Fibroblast of peridontal ligament (primary cell): ENCODE data around the gene ROR2.
A peak's percentile ranks its signal among the peaks of the same experiment; 100 is the strongest.

ENCODE experiments used
- DNase-seq: peaks from one replicate; pipeline ENCODE4 v3.0.0-alpha.2; 2010; ENCODE audit errors: extremely low read depth

ROR2 gene

DNA sequence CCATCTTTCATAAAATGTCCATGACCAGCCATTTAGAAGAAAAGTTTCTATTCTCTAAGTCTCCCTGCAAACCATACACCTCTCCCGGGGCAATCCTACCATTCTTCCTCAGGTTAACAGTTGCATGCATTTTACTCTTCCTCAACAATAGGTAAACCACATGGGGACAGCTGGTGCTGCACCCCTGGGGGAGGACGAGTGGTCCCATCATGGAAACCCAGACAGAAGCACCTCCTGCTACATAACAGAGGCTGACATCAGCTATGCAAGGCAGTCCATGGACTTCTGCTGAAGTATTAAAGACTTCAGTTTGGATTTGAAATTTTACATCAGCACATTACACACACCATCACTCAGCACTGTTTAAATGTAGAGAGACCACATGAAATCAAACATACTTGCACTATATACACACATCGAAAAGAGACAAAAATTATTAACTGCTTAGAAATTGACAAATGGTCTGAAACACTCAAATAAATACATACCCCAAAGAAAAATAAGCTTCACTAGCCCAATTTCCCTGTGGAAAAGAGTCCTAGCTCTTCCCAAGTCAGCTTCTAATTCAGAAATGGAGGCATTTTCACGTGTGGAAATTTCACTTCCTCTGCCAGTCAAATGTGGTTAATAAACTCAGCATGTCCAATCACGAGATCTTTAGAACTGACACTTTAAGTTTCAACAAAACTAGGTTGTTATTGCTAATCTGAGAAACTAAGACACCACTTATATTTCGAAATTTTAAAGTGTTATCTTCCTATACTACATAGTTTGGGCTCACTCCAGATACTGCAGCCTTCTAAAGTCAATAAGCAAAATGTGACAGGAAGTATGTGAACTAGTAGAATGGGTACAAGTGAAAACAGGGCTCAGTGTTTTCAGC lies 173.4 kb downstream of the ROR2 start:
- DNase-seq: peak; percentile 9

GRCh38 chr9:91775708-91776028 lies 174.4 kb downstream of the ROR2 start:
- no peak for DNase-seq

- DNase-seq: peak; percentile 9
Measured at GRCh38 chr9:91775011-91775707, 174.9 kb downstream of the ROR2 start.

DNA sequence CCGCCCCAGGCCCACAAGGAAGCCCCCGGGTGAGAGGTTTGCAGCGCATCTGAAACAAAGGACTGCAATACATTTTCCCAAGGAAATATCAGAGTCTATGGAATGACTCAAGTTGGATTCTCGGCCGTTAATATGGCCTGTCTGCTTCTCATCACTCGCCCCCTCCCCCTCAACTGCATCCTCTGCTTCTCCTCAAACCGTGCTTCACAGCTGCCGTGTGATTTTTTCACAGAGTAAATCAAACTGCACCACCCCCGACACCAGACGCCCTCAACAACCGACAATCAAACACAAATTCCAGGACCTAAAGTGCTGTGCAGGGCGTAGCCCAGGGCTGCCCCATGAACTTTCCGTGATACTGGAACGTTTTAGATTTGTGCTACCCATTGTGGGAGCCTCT lies 176.9 kb downstream of the ROR2 start:
- no peak for DNase-seq

DNA sequence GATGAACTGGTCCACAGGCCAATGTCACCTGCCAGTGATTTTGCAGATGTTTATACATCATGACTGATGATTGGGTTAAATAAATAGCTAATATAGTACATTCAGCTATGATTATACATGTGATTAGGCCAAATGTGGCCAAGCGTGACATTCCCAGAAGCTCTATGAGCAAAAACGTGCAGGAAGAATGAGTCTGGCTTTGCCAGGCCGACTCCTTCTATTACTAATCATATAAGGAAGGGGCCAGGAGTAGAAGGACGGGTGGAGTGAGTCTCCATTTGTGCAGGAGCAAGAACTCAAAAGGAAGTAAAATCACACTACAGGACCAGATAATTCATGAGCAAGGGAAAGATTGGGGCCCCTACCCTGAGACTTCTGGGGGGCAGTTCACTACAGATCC lies 178.2 kb downstream of the ROR2 start:
- DNase-seq: no peak

DNA sequence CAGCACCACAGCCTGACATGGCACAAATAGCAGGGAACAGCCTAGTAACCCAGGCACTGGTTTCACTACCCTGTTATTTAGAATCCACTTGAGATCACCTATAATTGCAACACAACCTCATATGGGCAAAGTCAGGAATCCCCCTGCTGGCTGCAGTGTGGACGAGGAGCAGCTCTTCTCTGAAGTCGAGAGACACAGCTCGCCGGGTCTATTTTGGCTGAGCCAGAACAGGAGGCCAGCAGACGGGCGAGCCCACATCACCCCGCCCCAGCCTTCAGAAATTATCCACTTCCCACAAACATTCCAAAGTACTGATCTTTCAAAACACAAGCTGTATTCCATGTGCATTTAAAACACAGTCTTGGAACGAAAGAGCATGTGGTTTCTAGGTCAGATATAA lies 179.0 kb downstream of the ROR2 start:
- peak; percentile 88 for DNase-seq

- no peak for DNase-seq
Measured at GRCh38 chr9:91770229-91770628, 179.8 kb downstream of the ROR2 start.

DNA sequence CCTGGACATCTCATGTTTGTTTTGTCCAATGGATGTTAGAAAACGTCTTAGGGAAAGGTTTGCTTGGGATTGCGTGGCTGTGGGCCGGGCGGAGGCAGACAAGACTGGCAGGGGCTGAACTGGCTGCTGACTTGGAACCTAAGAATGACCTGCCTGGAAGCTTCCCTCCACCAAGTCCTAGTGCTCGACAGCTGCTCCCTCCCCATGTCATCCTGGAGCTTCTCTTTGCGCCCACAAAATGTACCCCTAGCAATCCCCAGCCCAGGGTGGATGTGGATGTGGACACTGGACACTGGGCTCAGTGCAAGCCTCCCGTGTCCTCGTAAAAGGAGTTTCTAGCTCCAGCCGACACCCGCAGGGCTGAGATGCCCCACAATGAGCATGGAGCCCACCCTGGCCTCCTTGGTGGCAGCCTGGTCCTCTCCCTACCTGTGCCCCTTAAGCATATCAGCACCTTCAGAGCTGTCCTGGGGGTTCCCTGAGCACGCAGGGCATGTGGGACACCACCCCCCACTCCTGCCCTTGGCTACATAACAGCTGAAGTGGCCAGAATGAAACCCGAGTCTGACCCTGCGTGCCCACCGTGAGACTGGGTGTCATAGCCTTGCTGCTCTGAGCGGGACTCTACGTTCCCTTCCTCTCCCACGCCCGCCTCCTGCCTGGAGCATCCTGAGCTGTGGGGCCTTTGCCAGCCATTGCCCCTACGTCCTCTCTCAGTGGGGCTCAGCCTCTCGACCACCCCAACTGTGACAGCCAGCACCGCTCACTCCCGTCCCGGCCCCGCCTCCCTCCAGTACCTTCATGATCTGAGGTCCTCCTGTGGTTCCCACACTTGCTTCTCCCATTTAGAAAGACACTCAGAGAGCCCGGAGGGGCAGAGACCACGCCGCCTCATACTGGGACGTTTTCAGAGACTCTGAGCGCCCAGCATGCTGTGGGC lies 180.8 kb downstream of the ROR2 start:
- DNase-seq: no peak

DNA sequence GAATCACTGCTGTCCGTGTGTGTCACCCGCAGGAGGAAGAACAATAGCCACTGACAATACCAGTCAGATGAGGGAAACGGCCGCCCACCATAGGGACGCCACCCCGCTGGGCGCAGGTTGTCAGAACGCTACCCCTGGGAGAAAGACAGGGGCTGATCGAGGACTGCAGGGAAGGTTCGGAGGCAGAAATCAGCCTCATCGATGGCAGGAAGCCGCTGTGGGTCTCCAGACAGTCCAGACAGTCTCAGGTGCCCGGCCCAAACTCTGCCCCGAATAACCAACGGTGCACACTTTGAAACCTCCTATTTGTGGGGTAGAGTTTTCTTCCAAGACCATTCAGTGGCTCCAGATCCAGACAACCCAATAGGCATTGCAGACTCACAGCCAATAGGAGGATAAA lies 181.5 kb downstream of the ROR2 start:
- DNase-seq: no peak

DNA sequence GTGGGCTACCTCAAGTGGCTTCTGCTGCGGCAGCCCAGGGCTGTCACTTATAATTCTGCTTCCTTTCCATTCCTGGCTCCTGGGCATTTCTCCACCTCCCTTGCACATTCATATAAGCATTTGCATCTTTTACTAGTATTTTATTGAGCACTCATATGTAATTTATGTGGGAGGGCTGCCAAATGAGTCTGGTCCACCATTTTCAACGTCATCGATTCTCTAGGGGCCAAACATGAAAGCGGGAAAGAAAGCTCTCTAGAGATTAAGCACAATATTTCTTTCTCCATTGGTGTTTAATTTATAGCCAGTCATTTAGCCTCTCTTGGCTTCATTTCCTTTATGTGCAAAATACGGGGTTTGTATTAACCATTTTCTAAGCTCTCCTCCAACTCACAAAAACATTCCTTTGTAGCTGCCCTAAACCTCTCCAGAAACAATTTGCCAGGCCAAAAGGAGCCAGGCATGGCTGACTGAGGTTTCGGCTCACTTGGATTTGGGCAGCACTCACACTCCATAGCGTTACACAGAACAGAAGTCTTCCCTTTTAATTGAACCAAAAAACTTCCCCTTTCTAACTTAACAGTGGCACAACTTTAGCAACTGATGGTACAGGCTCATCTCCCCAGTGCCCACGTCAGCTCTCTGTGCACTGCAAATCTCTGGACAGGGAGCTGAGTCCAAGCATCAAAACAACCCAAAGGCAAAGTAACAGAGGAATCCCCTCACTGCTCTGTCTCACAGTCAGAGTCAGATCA lies 183.5 kb downstream of the ROR2 start:
- no peak for DNase-seq

DNA sequence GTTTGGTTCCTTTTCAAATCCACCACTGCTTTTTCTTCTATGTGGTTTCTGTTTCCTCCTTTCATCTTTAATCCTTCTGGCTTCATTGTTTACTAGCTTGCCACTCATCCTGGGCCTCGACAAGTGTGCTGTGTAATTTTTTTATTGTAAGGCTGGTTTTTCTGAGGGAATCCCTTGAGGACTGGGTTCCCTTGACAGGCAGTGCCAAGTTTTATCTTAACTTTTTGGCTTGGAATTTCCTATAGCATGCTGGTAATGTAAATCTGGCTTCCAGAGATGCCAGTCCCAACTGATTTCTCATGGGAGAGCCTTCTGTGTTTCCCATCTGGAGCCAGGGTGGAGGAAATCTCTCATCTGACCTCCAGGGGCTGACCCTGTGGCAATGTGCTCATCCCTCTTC lies 184.7 kb downstream of the ROR2 start:
- no peak for DNase-seq

- DNase-seq: no peak
Measured at GRCh38 chr9:91764661-91765060, 185.4 kb downstream of the ROR2 start.

DNA sequence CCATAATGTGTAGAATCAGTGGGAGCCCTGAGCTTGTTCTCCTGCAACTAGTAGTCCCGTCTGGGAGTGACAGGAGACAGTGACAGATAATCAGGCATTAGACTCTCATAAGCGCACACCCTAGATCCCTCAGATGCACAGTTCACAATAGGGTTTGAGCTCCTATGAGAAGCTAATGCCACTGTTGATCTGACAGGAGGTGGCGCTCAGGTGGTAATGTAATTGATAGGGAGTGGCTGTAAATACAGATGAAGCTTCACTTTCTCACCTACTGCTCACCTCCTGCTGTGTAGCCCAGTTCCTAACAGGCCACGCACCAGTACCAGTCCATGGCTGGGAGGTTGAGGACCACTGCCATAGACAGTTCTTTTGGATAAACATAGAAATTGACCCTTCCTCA lies 188.7 kb downstream of the ROR2 start:
- no peak for DNase-seq

DNA sequence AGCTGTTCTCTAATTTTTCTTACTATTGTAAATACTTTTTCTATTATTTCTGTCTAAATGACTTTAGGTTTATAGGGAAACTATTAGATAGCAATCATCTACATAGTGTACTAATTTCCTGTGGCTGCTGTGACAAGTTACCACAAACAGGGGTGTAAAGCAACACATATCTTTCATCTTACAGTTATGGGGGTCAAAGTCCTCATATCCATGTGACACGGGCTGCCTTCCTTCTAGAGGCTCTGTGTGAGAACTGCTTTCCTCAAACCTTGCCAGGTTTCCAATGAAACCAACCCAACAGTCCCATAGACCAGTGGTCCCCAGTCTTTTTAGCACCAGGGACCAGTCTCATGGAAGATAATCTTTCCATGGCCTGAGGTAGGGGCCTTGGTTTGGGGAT lies 189.1 kb downstream of the ROR2 start:
- DNase-seq: no peak

- DNase-seq: peak; percentile 44
Measured at GRCh38 chr9:91758491-91758981, 191.5 kb downstream of the ROR2 start.

DNA sequence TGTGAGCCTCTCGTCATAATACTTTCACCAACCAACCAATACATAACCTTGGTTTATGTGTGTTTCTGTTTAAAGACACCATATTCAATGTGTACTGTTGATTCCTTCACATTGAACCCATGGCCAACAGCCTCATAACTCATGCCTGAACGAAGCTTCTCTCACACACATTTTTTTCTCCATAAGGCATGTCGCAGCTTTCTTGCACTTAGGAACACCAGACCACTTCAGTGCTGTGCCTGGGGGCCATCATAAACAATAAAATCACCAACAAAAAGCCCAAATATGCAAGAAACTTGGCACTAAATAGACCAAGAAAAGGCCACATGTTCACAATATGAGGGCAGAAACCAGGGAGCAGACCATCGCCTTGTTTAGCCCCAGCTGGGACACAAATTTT lies 192.2 kb downstream of the ROR2 start:
- no peak for DNase-seq

DNA sequence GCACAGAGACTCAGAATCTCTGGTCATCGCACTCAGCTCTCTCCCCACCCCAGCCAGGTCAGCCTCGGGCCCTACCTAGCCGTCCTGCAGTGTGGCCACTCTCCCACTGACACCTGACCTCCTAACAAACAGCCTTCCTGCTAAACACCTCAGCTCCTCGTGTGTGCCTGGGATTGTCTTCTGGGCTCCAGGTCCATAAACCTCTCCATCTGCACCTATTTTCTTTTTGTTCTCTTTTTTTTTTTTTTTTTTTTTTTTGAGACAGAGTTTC lies 193.6 kb downstream of the ROR2 start:
- no peak for DNase-seq

GRCh38 chr9:91755761-91756509 lies 194.1 kb downstream of the ROR2 start:
- DNase-seq: no peak

DNA sequence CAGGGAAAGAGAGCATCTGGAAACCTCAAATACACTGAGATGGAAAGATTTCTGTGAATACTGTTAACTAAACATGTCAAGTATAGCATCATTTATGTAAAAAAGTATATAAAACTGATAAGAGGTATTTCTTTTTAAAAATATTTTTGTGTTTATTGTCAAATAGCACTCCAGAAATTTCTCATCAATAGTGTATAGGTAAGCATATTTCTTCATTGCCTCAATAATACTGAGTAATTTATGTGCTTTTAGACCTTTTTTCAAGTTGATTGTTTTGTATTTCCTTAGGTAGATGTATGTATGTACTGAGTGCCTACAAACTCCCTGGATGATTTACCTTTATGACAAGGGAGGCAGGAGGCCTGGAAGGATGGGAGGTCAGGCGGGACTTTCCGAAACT lies 196.3 kb downstream of the ROR2 start:
- no peak for DNase-seq

- DNase-seq: peak; percentile 2
Measured at GRCh38 chr9:91751922-91752321, 198.1 kb downstream of the ROR2 start.

- no peak for DNase-seq
Measured at GRCh38 chr9:91750343-91750742, 199.7 kb downstream of the ROR2 start.
